Loucy (cell line): ENCODE data around the gene HMX2.

Source experiments
- EZH2phosphoT487 ChIP-seq: fragments of 200-600 bp; IDR thresholded peaks from 2 replicates; pipeline ENCODE4 v1.6.1; 2018; ENCODE audit warnings: antibody characterized with exemption, mild to moderate bottlenecking, moderate library complexity, borderline replicate concordance
- TF ChIP-seq, protein P1 (sequence below): fragments of 200-600 bp; sonication (generic); conservative IDR thresholded peaks from 2 replicates; pipeline ENCODE4 v1.5.1; 2014; ENCODE audit warnings: mild to moderate bottlenecking, antibody characterized with exemption, low read length

- TF ChIP-seq, protein P1, sequence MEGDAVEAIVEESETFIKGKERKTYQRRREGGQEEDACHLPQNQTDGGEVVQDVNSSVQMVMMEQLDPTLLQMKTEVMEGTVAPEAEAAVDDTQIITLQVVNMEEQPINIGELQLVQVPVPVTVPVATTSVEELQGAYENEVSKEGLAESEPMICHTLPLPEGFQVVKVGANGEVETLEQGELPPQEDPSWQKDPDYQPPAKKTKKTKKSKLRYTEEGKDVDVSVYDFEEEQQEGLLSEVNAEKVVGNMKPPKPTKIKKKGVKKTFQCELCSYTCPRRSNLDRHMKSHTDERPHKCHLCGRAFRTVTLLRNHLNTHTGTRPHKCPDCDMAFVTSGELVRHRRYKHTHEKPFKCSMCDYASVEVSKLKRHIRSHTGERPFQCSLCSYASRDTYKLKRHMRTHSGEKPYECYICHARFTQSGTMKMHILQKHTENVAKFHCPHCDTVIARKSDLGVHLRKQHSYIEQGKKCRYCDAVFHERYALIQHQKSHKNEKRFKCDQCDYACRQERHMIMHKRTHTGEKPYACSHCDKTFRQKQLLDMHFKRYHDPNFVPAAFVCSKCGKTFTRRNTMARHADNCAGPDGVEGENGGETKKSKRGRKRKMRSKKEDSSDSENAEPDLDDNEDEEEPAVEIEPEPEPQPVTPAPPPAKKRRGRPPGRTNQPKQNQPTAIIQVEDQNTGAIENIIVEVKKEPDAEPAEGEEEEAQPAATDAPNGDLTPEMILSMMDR = no peak
- no peak for TF ChIP-seq EZH2phosphoT487
These were observed 6.9 kb upstream of the HMX2 start for GRCh38 chr10:123140983-123141390.
